GM18511 (cell line): ENCODE measurements around the gene ZNF680.
"Not testable (repeated sequence)": the region's sequence is repeated elsewhere in the genome, so short reads cannot be mapped to it uniquely, and the experiment has no call there.

ENCODE experiments used
- ATAC-seq: cut with Tn5 transposase; IDR thresholded peaks from one replicate; pipeline ENCODE4 v1.9.1; 2021; ENCODE audit warnings: mild to moderate bottlenecking, moderate library complexity; ENCODE audit not compliant: unreplicated experiment

Gene ZNF680

DNA sequence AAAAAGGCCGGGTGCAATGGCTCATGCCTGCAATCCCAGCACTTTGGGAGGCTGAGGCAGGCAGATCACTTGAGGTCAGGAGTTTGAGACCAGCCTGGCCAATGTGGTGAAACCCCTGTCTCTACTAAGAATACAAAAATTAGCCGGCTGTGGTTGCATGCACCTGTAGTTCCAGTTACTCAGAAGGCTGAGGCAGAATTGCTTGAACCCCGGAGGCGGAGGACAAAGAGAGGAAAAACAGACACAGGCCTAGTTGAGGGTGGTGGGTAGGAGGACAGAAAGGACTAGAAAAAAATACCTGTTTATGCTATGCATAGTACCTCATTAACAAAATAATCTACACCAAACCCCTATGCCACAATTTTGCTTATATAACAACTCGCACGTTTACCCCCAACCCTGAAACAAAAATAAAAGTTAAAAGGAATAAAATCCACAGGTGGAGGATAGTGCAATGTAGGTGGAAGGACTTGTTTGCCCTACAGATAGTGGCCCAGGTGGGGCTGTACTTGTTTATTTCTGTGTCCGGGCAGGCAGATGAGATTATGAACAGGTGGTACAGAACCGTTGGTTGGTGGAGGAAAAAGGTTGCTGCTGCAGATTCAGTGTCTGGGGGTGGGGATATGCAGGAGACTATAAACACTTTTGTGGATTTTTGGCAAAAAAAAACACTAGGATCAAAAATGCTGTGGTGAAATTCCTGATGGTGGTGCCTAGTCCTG lies 5.1 kb downstream of the ZNF680 start:
- no peak for ATAC-seq

DNA sequence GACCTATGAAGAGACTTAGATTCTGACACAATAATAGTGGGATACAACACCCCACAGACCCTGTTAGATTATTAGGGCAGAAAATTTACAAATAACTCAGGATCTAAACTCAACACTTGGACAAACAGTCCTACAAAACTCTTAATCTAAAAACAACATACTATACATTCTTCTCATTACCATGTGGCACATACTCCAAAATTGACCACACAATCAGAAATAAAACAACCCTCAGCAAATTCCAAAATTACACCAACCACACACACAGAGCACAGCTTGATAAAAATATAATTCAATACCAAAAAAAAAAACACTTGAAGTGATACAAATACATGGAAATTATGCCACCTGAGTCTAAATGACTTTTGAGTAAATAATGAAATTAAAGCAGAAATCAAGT lies 7.8 kb downstream of the ZNF680 start:
- ATAC-seq: no peak

DNA sequence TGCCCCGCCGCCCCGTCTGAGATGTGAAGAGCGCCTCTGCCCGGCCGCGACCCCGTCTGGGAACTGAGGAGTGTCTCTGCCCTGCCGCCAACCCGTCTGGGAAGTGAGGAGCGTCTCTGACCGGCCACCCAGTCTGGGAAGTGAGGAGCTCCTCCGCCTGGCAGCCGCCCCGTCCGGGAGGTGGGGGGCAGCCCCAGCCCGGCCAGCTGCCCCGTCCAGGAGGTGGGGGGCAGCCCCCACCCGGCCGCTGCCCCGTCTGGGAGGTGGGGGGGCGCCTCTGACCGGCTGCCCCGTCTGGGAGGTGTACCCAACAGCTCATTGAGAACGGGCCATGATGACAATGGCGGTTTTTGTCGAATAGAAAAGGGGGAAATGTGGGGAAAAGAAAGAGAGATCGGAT lies 8.7 kb downstream of the ZNF680 start:
- not testable (repeated sequence) for ATAC-seq

DNA sequence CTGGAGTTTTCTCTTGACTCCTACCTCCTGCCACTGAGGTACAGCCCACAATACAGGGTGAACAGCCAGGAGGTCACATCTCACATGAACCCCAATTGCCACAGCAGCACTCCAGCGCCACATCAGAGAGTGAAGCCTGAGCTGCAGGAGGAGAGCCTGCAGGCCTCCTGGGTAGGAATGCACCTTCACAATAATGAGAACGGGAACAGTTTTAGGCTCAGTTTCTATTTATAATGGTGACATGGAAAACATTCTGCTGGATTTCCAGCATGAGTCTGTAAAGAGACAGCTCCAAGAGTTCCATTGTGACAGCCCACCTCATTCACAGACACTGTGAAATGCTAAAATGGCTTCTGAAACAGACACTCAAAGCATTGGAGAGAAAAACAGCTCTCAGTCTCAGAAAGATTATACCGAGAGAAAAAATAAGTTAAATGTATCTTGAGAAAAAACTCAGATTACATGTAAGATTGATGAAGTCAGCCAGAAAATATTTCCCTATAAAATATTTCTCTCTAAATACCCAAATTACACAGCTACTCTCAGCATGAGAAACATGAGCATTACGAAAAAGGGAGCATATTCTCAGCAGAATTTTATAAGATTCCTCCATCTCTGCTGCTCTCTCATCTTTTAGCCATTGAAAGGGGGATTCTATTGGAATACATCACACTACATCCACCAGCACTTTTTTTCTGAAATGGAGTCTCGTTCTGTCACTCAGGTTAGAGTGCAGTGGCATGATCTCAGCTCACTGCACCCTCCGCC lies 11.3 kb downstream of the ZNF680 start:
- no peak for ATAC-seq

DNA sequence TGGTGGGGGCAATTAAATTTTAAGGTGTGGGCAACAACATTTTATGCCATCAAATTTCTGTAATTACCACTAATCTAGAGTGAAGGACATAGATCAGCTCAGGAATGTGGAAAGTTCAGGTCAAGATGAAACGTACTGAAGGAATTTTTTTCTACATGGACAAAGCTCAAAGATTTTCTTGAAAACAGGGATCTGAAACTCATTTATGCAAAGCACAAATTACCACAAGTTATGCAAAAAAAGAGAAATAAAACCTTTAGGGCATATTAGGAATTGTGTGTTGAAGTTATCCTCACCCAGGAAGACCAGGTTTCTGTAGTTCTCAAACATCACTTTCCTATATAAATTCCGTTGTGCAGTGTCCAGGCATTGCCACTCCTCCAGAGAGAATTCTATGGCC lies 18.9 kb downstream of the ZNF680 start:
- no peak for ATAC-seq

DNA sequence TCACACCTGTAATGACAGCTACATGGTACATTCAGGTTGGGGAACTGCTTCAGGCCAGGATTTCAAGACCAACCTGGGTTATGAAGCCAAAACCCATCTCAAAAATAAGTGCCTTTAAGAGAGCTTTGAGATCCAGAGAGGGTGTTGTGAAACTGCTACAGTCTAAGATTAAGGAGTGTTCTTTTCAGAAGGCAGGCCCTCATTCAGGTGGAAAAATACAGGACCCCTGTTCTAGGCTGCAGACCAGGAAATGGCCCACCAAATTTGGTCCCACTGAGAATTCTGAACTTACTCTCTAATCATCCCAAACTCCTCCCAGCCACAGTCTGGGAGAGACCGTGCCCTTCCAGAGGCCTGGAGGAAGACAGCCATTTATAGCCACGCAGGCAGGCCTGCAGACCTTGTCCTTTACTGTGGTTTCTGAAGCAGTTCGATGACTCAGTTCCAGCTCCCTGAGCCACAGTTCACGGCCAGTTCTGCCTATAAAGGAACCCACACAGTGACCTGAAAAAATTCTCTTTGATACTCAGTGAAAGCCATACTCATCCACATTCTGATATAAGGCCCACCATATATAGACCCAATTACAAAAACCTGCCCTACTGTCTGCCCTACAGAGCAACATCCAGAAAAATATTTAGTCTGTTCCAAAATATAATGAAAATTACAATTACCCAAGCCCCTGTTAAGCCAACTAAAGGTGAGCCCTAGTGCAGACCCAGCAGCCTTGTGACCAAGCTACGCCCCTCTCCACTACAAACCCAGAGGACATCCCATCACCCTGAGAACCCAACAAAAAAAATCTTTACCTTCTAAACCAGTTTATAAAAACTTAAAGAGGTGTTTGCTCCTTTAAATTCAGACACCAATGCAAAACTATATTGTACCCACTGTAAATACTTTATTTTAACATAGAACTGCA lies 21.2 kb downstream of the ZNF680 start:
- ATAC-seq: no peak

DNA sequence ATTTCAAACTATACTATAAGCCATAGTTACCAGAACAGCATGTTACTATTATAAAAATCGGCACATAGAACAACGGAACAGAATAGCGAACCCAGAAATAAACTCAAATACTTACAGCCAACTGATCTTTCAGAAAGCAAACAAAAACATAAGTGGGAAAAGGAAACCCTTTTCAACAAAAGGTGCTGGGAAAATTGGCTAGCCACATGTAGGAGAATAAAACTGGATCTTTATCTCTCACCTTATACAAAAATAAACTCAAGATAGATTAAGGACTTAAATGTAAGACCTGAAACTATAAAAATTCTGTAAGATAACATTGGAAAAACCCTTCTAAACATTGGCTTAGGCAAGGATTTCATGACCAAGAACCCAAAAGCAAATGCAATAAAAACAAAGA lies 29.1 kb downstream of the ZNF680 start:
- ATAC-seq: no peak

DNA sequence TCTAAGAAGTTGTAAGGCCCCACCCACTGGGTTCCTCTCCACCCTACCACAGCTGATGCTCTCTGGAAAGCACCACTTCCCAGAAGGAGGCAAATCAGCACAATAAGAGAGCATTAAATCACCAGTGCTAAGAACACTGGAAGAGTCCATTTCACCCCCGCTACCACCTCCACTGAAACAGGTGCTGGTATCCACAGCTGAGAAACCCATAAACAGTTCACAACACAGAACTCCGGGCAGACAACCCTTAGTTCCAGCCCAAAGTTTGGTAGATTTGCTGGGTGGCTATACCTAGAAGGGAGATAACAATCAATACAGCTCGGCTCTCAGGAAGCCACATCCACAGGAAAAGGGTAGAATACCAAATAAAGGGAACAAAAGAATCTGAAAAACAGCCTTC lies 34.1 kb downstream of the ZNF680 start:
- no peak for ATAC-seq

DNA sequence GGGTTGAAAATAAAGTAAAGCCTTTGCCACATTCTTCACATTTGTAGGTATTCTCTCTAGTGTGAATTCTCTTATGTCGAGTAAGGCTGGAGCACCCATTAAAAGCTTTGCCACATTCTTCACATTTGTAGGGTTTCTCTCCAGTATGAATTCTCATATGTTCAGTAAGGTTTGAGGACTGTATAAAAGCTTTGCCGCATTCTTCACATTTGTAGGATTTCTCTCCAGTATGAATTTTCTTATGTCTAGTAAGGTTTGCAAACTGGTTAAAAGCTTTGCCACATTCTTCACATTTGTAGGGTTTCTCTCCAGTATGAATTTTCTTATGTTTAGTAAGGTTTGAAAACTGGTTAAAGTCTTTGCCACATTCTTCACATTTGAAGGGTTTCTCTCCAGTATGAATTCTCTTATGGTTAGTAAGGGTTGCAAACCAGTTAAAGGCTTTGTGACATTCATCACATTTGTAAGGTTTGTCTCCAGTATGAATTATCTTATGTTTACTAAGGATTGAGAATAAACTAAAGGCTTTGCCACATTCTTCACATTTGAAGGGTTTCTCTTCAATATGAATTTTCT lies 41.4 kb downstream of the ZNF680 start:
- ATAC-seq: no peak

DNA sequence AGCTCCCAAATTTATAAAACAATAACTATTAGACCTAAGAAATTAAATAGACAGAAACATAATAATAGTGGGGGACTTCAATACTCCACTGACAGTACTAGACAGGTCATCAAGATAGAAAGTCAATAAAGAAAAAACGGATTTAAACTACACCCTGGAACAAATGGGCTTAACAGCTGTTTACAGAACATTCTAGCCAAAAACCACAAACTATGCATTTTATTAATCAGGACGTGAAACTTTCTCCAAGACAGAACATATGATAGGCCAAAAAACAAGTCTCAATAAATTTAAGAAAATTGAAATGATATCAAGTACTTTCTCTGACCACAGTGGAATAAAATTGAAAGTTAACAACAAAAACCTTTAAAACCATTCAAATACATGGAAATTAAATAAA lies 46.4 kb downstream of the ZNF680 start:
- no peak for ATAC-seq

DNA sequence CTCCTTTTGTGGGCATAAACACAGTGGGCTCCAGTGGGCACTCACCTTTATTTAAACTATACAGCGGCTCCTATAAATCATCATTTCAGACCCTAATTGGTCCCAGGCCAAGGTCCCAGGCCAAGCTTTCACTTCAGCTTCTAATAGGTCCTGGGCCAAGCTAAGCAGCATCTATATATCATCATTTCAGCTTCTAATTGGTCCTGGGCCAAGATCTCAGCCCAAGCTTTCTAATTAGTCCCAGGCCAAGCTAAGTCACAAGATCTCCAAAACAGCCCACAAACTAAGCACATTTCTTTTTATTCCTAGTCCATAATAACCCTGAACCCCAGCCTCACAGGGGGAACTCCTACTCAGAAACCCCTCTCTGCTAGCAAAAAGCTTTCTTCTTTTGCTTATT lies 47.1 kb downstream of the ZNF680 start:
- no peak for ATAC-seq

DNA sequence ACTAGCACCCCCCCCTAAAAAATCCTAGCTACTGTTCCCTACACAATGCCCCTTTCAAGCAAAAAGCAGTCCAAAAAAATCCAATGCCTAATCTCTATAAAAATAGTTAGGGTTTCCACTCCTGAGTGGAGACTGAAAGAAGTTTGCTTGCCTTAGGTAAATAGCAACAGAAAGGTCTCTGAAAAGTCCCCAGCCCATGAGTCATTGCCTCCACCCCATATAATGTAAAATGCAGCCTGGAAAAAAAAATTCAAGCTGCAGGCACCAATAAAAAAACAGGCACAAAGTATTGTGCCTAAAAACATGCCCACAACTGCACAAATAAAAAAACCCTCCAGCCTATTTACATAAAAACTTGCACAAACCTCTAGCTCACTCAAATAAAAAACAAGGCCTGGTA lies 47.5 kb downstream of the ZNF680 start:
- ATAC-seq: no peak

DNA sequence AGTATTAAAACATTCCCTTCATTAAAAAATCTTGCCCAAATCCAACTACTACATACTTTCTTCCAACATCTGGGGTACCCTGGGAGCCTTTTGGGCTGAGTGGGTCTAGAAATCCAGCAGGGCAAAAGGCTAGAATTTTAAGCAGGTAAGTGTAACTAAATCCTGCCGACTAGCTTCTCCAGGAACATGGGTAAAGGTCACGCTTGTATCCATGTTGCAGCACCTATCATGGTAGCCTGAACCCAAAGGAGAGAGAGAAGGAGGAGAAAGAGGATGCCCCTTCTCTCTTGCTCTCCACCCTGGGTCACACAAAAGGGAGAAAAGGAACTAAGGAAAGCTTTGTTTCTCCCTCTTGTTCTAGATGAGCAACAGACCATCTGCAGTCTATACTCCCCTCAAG lies 53.3 kb downstream of the ZNF680 start:
- no peak for ATAC-seq

DNA sequence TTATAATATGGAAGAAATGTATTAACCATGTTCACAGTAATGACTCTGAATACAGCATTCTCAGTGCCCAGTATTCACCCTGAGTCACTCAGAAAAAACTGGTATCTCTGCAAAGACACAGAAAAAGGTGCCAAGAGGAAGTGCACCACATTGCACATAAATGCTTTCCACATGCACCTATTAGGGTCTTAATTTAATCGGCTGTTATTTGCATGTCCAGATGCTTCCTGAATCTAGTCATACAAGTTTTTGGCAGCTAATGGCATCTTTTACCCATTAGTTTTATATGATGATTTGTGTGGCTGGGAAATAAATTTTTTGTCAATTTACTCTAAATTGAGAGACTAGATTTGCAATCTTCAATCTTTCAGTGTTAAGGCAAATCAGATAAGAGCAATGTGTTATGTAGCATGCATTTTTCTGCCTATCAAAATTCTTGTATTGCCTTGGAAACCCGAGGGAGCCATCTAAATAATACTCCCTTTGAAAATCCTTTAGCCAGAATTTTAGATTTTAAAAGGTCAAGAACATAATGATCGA lies 58.2 kb downstream of the ZNF680 start:
- ATAC-seq: no peak

DNA sequence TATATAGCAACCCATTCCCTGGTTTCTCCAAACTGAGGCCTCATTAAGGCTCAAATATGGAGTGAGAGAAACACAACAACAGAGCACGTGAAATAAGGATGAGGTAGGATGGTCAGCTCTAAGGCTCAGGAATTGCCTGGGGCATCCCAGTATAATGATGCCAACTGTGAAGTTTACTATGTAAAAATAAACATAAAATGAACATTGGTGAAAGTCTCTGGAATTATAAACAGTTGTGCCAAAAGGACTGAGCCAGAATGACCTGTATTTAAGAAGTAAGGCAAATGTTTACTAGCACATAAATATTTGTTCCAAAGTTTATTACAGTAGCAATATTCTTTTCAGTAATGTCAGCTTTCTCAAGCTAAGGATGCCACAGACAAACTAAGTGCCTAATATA lies 64.6 kb downstream of the ZNF680 start:
- no peak for ATAC-seq

DNA sequence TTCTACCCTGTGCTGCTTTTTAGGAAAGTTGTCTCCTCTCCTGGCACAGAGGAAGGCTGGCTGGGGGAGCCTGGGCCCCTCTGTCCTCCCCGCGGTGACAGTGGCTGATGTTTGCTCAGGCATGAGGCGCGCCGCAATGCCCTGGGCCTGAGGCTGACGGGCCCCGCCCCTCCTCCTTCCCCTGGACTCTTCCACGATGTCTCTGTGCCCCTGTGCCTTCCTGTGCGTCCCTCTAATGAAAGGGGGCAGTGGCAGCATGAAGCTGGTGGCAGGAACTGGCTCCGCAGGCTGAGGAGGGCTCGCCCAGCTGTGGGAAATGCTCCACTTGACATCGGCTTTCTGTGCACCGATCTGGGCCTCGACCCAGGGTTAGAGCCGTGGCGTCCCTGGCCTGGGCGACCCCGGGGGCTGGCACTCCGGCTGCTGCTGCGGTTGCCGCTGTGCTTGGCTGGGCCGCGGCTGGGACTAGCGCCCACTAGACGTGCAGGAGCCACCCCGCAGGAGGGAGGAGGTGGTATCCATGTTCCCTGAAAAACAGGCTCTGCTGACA lies 67.9 kb downstream of the ZNF680 start:
- ATAC-seq: no peak

DNA sequence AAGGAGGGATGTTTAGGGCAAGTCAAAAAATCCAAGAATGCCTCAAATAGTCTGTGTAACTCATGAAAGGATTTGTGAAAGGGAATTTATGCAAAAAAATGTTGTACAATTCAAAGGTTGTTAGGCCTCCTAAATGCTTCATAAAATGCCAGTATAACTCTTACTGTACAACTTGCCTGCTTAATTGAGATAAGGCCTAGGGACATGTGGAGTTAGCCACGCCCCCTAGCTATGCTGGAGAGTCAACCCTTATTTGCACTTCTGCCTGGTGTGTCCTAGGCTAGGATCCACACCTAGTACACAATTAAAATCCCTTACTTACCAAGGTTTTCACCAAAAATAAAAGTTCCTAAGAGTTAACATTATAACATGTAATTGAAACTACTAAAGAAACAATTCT lies 77.2 kb downstream of the ZNF680 start:
- no peak for ATAC-seq
